B cell (primary cell): ENCODE data around the gene PPP1CC. TPM values are rescaled to one million over a fixed set of nuclear protein-coding genes. Genes with fewer than 3 reads are reported as not detected.

ENCODE experiments used
- ATAC-seq: fragments of 200-7000 bp; cut with Tn5 transposase; one replicate; pipeline ENCODE4 v1.10.0; 2021; ENCODE audit warnings: low read depth, mild to moderate bottlenecking, moderate number of reproducible peaks, moderate library complexity
- CTCF ChIA-PET: fragments of 350-600 bp; sonication (Branson Sonifier 250); formaldehyde crosslinking; loops from one replicate; lab custom pipeline; 2021; ENCODE audit warnings: antibody characterized with exemption, inconsistent platforms; lab: Charles Lee
- POLR2A ChIA-PET: fragments of 350-600 bp; sonication (Branson Sonifier 250); formaldehyde crosslinking; loops from one replicate; lab custom pipeline; 2021; ENCODE audit warnings: antibody characterized with exemption; lab: Charles Lee
- DNase-seq: peaks from one replicate; pipeline ENCODE4 v3.0.0; 2013
- H2AFZ ChIP-seq: 2 replicates; pipeline ENCODE4 v1.6.1; 2012; ENCODE audit warnings: mild to moderate bottlenecking, low read depth, low read length; ENCODE audit not compliant: insufficient read depth, poor library complexity, severe bottlenecking
- H3K27ac ChIP-seq, 2 donors: 1 replicate in 1 of 2; 2 replicates in 1 of 2; pipeline ENCODE4 v1.5.1; 2012 to 2013; ENCODE audit warnings: low read length in 2 of 2, mild to moderate bottlenecking in 2 of 2, moderate library complexity in 1 of 2
- H3K27me3 ChIP-seq, 4 experiments: fragments of 200-600 bp in 1 of 4; sonication (generic) in 1 of 4; replicated peaks in 1 of 4; 1 replicate in 2 of 4; 2 replicates in 2 of 4; pipeline versions ENCODE4 v1.6.1 to v1.7.0; 2013 to 2016; ENCODE audit warnings: low read length in 3 of 4, mild to moderate bottlenecking in 2 of 4, mixed read lengths in 1 of 4, moderate library complexity in 1 of 4; ENCODE audit not compliant: insufficient read depth in 4 of 4, control insufficient read depth in 3 of 4; ENCODE audit errors: control extremely low read depth in 1 of 4
- H3K36me3 ChIP-seq, 2 experiments: replicated peaks in 1 of 2; 1 replicate in 1 of 2; 2 replicates in 1 of 2; pipeline versions ENCODE4 v1.6.1 to v1.7.1; 2013; ENCODE audit warnings: low read length in 1 of 2; ENCODE audit not compliant: insufficient read depth in 2 of 2, control insufficient read depth in 1 of 2; ENCODE audit errors: control extremely low read depth in 1 of 2, extremely low read depth in 1 of 2
- H3K4me1 ChIP-seq, 2 donors: fragments of 200-600 bp in 1 of 2; sonication (generic) in 1 of 2; 1 replicate in 1 of 2; 2 replicates in 1 of 2; pipeline versions ENCODE4 v1.5.1 to v1.6.1; 2013 to 2017; ENCODE audit warnings: low read length in 2 of 2; ENCODE audit not compliant: control insufficient read depth in 2 of 2, insufficient read depth in 2 of 2
- H3K4me2 ChIP-seq: replicated peaks from 2 replicates; pipeline ENCODE3; 2012; ENCODE audit warnings: mild to moderate bottlenecking, low read depth, low read length; ENCODE audit not compliant: poor library complexity, severe bottlenecking
- H3K4me3 ChIP-seq, 5 experiments: fragments of 200-600 bp in 1 of 5; sonication (generic) in 1 of 5; 1 replicate in 3 of 5; 2 replicates in 2 of 5; pipeline versions ENCODE4 v1.5.1 to v1.7.0; 2011 to 2016; ENCODE audit warnings: low read length in 4 of 5, mild to moderate bottlenecking in 4 of 5, low read depth in 2 of 5, control low read depth in 1 of 5, moderate library complexity in 1 of 5; ENCODE audit not compliant: insufficient read depth in 1 of 5; ENCODE audit errors: control extremely low read depth in 1 of 5, extremely low read depth in 1 of 5
- H3K79me2 ChIP-seq: fragments of 200-600 bp; sonication (generic); one replicate; pipeline ENCODE4 v1.6.0; 2016; ENCODE audit warnings: low read length; ENCODE audit not compliant: control insufficient read depth, insufficient read depth
- H3K9ac ChIP-seq: fragments of 200-600 bp; sonication (generic); 2 replicates; pipeline ENCODE4 v1.6.1; 2017; ENCODE audit warnings: mild to moderate bottlenecking, low read length, moderate library complexity
- H3K9me3 ChIP-seq, 3 donors: one replicate each; pipeline versions ENCODE4 v1.6.1 to v1.7.1; 2013; ENCODE audit warnings: low read length in 2 of 3; ENCODE audit not compliant: control insufficient read depth in 2 of 3, insufficient read depth in 1 of 3; ENCODE audit errors: control extremely low read depth in 1 of 3
- H4K20me1 ChIP-seq: 2 replicates; pipeline ENCODE4 v1.6.0; 2012; ENCODE audit warnings: mild to moderate bottlenecking, low read length; ENCODE audit not compliant: insufficient read depth, control insufficient read depth, poor library complexity, severe bottlenecking
- H3K27ac Mint-ChIP-seq: one replicate; pipeline ENCODE4 v1.8.0; 2021; ENCODE audit warnings: mixed read lengths
- H3K27me3 Mint-ChIP-seq: one replicate; pipeline ENCODE4 v1.8.0; 2021; ENCODE audit warnings: mixed read lengths
- H3K4me1 Mint-ChIP-seq: one replicate; pipeline ENCODE4 v1.8.0; 2021; ENCODE audit warnings: mixed read lengths
- H3K4me3 Mint-ChIP-seq: one replicate; pipeline ENCODE4 v1.8.0; 2021; ENCODE audit warnings: mixed read lengths
- H3K9me3 Mint-ChIP-seq: one replicate; pipeline ENCODE4 v1.8.0; 2022; ENCODE audit warnings: mixed read lengths; ENCODE audit not compliant: insufficient read depth
- CTCF ChIP-seq: fragments of 200-600 bp; IDR thresholded peaks from one replicate; pipeline ENCODE4 v1.8.0; 2022; ENCODE audit warnings: antibody characterized with exemption, mild to moderate bottlenecking
- EZH2 ChIP-seq: IDR thresholded peaks from 2 replicates; pipeline ENCODE4 v1.6.1; 2012; ENCODE audit warnings: borderline replicate concordance, low read depth, mild to moderate bottlenecking, moderate library complexity, low read length; ENCODE audit not compliant: insufficient read depth, poor library complexity, severe bottlenecking
- WGBS: methylation state at CpG from one replicate; pipeline ENCODE4 v1.1.5; 2013; ENCODE audit warnings: missing lambda C conversion rate; ENCODE audit not compliant: insufficient coverage; 5-methylcytosine and 5-hydroxymethylcytosine counted together
- intact Hi-C: fragments of 100-400 bp; cut with micrococcal nuclease; formaldehyde crosslinking; loops from one replicate; pipeline ENCODE4 v1.10.0; 2022
- polyA plus RNA-seq: library from polyadenylated mRNA; depleted of rRNA; stranded (reverse); fragments of >200 nt; gene quantifications from 2 replicates; pipeline ENCODE4 v1.2.3, GENCODE V29; 2012
- total RNA-seq, 2 donors: library from RNA; stranded (reverse); fragments of 120-200 nt in 1 of 2; gene quantifications; 1 replicate in 1 of 2; 2 replicates in 1 of 2; pipeline versions ENCODE4 v1.2.3 to v1.2.4, GENCODE V29; 2013 to 2022

Gene PPP1CC
- total and polyA plus RNA-seq, 2 donors (not counting 1 experiment from before 2014, with no cell fraction given): 70.0 to 146 TPM

- Histone ChIP-seq H3K4me2 (peak overlapping the region; percentile 75), H3K4me3 (peak overlapping the region in 2 of 5 experiments; percentile 21 to 29), H3K9ac (no peak overlapping the region), H3K9me3 (no peaks in the 10 kb centered on the region), H2AFZ (peak overlapping the region; percentile 66), H3K36me3 (no peaks in the 10 kb centered on the region), H3K27me3 (no peaks in the 10 kb centered on the region), H3K79me2 (peaks cover 32% of the 10 kb centered on the region), H4K20me1 (no peaks in the 10 kb centered on the region), H3K27ac (peak overlapping the region in 1 of 2 donors; percentile 58), H3K4me1 (peaks cover 36 to 37% of the 10 kb centered on the region in 2 donors)
- TF ChIP-seq EZH2 (no peak), CTCF (peak; percentile 82)
- CTCF ChIA-PET: interaction anchor here (0.7 to 3.5 kb wide), 28 partner anchors 9 to 248 kb away, joined by 3 to 64 read pairs (median 5); partner anchors contain the start of gene ARPC3
- H3K9me3 Mint-ChIP-seq: no peaks in the 10 kb centered on the region
- peak overlapping the region; percentile 94 for H3K27ac Mint-ChIP-seq
- intact Hi-C loops: loop anchor here (1.0 to 2.0 kb wide), 10 partner anchors 9 to 248 kb away; partner anchors contain the start of genes ARPC3, HVCN1 and TCTN1
- H3K4me1 Mint-ChIP-seq: peaks cover 47% of the 10 kb centered on the region
- peak overlapping the region; percentile 64 for H3K4me3 Mint-ChIP-seq
- POLR2A ChIA-PET: interaction anchor here (0.9 to 1.5 kb wide), 2 partner anchors 9 to 78 kb away, joined by 3 to 4 read pairs; no protein-coding TSS in a partner anchor
- 50% methylated on average over 17 of the region's 20 CpGs for WGBS
- H3K27me3 Mint-ChIP-seq: no peaks in the 10 kb centered on the region
- DNase-seq: peak; percentile 90
- ATAC-seq: peak; percentile 100
Observed at GRCh38 chr12:110698171-110698902, 44.4 kb downstream of the PPP1CC start.

GRCh38 chr12:110697236-110697635, 45.5 kb downstream of the PPP1CC start:
- 58% methylated on average over 1 of the region's 2 CpGs for WGBS
- H3K4me2 ChIP-seq: peak overlapping the region; percentile 75
- H3K4me3 ChIP-seq: no peak overlapping the region
- peaks cover 41 to 46% of the 10 kb centered on the region in 2 donors for H3K4me1 ChIP-seq
- intact Hi-C loops: no loop called here
- peak overlapping the region; percentile 51 for H2AFZ ChIP-seq
- ChIA-PET POLR2A (interaction anchor here (0.5 to 1.5 kb wide), 3 partner anchors 8 to 249 kb away, joined by 3 to 4 read pairs (median 3); no protein-coding TSS in a partner anchor), CTCF (interaction anchor here (0.7 to 3.5 kb wide), 27 partner anchors 8 to 247 kb away, joined by 3 to 64 read pairs (median 5); partner anchors contain the start of gene ARPC3)
- Mint-ChIP-seq H3K27ac (peak overlapping the region; percentile 79), H3K4me3 (peak overlapping the region; percentile 37), H3K4me1 (peaks cover 49% of the 10 kb centered on the region), H3K27me3 (no peaks in the 10 kb centered on the region), H3K9me3 (no peaks in the 10 kb centered on the region)
- no peak overlapping the region for H3K9ac ChIP-seq
- H3K79me2 ChIP-seq: peaks cover 40% of the 10 kb centered on the region
- no peaks in the 10 kb centered on the region for H3K9me3 ChIP-seq
- peak overlapping the region in 1 of 2 donors; percentile 58 for H3K27ac ChIP-seq
- no peaks in the 10 kb centered on the region for H3K27me3 ChIP-seq
- no peak for ATAC-seq
- H4K20me1 ChIP-seq: no peaks in the 10 kb centered on the region
- TF ChIP-seq EZH2: no peak
- no peaks in the 10 kb centered on the region for H3K36me3 ChIP-seq
- no peak for DNase-seq
